ENCODE results near the gene NPNT.
A peak's percentile ranks its signal among the peaks of the same experiment; 100 is the strongest.

Gene NPNT

DNA sequence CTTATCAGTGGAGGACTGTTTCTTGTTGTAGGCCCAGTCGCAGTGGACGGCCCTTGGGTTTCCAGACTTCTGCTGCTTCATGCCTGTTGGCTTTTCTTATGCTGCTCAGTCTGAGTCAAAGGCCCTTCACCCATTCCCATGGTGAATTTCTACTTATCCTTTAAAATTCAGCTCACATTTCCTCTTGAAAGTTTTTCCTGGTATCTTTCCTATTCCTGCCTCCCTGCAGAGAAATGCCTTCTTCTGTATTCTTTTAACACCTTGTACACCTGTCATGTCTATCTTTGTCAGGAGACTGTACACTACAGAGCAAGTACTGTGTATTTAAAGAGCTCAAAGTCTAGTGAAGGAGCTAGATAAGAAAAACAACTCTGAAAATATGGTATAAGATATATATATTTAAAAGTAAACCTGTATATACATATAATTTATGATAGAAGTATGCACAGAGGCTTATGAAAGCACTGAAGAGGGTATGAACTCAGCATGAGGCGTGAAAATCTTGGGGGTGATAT is 22.0 kb downstream of the NPNT start:
- no peak for DNase-seq (ENCODE audit: low read depth)

- no peak for DNase-seq (ENCODE audit: low read depth)
These were observed 26.0 kb downstream of the NPNT start for GRCh38 chr4:105921301-105921700.

DNA sequence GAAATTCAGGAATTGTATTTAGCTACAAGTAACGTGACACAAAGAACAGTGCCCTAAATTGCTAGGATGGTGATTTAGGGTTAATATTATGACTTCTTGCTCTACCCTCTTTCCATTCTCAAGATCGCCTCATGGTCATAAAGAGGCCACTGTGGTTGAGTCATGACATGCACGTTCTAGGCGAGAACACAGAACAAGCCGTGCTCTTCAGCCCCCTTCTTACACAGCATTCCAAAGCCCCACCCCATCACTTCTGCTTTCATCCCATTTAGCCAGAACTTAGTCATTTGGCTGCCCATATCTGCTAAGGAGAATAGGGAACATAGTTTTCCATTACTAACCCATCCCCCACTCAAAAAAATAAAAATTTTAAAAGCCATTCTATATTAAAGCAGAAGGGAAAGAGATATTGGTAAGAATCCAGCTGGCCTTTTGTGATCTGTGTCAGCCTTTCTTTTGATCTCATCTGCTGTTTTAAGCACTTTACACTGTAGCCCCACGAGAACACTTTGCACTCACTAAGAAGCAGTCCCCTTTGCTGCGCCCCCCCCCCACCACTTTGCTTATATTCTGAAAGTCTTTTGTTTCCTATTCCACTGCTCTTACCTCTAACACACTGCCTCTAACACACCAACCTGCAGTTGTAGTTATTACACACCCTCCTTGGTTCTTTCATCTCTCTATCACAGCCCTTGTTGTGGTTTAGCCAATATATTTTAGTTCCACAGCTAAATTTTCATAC is 28.4 kb downstream of the NPNT start:
- no peak for DNase-seq (ENCODE audit: low read depth)

GRCh38 chr4:105924341-105924740 is 29.1 kb downstream of the NPNT start:
- DNase-seq (ENCODE audit: low read depth), result no peak

DNA sequence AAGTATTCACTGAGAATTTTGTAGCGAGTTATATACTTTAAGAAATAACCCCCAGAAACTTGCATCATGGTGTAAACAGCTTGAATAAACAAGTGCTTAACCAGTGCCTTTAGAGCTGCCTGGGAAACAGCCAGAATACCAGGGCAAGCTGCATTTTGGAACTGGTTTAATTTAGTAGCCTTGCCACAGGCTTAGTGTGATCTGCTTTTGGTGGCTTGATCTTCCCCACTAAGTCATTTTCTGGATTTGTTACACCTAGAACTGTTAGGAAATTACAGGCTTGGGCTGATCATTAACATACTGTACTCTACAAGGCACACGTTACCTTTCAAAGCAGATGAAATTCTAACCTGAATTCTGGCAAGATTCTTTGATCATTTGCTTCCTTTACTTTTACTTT is 35.4 kb downstream of the NPNT start:
- DNase-seq (ENCODE audit: low read depth), result no peak

DNA sequence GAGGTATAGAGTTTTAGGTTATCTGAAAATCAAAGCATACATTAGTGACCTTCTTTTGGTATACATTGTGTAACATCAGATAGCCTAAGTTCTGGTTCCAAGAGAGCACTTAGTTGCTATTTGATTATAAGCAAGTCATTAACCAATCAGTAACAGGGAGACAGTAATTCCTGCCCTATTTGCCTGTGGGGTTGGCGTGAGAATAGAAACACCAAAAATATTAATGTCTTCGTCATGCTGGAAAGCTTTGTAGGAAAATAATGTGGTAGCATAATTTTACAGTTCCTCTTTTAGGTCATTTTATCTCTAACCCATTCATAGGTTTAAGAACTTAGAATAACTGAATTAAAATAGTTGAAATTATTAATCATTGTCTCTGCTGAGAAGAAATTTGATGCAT is 37.8 kb downstream of the NPNT start:
- no peak for DNase-seq (ENCODE audit: low read depth)

DNA sequence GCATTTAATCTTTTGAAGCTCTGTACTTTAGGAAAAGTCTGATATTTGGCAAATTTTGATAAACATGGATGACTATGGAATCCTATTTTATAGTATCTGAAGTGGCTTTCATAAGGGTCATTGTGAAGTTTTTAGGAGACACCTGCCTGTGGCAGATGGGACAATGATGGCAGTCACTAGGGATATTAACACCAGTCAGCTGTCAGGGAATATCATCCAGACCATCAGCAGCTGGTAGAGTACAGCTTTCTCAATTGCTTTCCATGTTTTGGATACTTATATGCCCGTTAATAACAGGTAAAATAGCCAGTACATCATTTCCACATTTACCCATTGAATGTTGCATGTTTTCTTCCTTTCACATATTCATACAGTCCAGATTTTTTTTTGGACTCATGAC is 39.1 kb downstream of the NPNT start:
- no peak for DNase-seq (ENCODE audit: low read depth)

DNA sequence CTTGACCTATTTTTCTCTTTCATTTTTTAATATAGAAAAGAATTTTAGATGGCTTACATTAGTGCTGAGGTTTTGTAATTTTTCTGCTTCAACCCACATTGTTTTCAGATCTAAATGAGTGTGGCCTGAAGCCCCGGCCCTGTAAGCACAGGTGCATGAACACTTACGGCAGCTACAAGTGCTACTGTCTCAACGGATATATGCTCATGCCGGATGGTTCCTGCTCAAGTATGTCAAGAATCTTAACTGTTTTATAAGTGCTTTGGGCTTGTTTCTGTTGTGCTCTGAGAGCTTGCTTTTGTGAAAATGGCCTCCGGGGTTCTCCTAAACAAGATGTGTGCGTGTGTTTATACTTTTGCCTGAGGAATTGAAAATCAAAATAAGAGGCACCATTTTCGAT is 41.6 kb downstream of the NPNT start:
- DNase-seq (ENCODE audit: low read depth), result no peak

- no peak for DNase-seq (ENCODE audit: low read depth)
These were observed 42.5 kb downstream of the NPNT start for GRCh38 chr4:105937759-105938158.

- no peak for DNase-seq (ENCODE audit: low read depth)
These were observed 48.0 kb downstream of the NPNT start for GRCh38 chr4:105943234-105943633.

- peak; percentile 75 for DNase-seq (ENCODE audit: low read depth)
These were observed 49.3 kb downstream of the NPNT start for GRCh38 chr4:105944540-105944939.

DNA sequence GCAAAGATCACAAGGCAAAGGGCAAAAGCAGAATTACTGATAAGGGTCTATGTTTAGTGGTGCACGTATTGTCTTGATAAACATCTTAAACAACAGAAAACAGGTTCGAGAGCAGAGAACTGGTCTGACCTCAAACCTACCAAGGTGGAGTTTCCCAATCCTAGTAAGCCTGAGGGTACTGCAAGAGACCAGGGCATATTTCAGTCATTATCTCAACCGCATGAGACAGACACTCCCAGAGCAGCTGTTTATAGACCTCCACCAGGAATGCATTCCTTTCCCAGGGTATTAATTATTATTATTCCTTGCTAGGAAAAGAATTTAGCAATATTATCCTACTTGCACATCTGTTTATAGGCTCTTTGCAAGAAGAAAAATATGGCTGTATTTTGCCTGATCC is 51.5 kb downstream of the NPNT start:
- no peak for DNase-seq (ENCODE audit: low read depth)

GRCh38 chr4:105950701-105951100 is 55.4 kb downstream of the NPNT start:
- DNase-seq (ENCODE audit: low read depth), result no peak

DNA sequence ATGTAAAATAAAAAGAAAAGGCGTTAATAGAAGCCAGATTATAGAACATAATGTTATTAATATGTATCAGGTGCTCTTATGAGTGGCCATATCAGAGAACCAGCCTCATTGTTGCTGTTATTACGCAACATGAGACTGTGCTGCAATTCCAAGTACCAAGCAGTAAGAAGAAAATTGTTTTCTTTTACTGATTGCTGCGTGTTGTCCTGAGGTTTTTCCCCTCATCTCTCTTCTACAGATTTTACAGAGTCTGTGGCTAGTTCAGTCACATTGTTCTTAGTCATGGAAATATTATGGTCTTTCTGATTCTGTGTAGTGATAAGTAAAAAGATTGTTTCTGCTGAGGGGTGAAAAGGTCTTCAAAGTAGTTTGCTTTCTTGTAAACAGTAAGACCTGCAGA is 55.9 kb downstream of the NPNT start:
- DNase-seq (ENCODE audit: low read depth), result peak; percentile 72

DNA sequence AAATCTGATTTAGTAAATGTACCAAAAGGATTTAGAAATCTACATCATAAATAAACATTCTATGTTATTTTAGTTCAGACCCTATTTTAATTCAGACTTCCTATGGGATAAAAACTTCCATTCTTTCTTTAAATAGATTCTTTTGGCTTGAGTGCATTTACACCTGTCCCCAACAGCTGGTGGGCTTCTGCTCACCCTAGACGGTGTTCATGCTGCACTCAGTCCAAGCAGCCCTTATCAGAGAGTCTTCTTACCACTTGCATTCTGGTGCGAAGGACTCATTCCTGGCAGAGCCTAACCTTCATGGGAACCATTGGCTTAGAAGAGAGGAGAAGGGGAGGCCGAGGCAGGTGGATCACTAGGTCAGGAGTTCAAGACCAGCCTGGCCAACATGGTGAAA is 57.3 kb downstream of the NPNT start:
- no peak for DNase-seq (ENCODE audit: low read depth)

DNA sequence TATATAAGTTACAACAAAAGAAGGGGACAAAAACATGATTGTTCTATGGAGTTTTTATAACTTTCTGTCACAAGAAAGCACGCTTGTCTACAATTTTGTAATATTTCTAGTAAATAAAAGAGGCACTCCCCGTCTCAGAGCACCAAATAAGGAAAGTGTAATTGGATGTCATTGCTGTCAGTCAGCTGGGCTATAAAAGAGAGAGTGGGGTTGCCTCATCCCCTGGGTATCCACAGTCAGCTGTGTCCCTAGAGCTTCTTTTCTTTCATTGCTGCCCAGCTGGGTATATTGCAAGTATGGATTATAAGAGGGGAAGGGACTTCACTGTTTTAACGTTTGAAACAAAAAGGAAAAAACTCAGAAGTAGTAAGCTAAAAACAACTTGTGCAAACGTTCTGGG is 61.3 kb downstream of the NPNT start:
- DNase-seq (ENCODE audit: low read depth), result no peak

DNA sequence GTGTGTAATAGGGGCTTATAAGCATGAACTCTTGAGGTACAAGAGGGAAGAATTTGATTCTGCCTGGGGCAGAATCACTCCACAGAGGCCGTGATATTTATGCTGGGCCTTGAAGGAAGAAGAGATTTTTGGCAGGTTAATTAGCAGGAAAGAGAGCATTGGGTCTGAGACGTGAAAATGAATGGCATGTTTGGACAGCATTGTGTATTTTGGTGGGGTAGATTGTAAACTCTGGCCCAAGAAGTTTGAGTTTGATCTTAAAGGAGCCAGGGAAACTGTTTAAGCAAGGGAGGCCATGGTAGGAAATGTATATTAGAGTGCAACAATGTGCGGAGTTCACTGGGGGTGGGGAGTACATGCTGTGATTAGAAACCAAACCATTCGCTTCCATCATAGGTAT is 62.4 kb downstream of the NPNT start:
- no peak for DNase-seq (ENCODE audit: low read depth)

DNA sequence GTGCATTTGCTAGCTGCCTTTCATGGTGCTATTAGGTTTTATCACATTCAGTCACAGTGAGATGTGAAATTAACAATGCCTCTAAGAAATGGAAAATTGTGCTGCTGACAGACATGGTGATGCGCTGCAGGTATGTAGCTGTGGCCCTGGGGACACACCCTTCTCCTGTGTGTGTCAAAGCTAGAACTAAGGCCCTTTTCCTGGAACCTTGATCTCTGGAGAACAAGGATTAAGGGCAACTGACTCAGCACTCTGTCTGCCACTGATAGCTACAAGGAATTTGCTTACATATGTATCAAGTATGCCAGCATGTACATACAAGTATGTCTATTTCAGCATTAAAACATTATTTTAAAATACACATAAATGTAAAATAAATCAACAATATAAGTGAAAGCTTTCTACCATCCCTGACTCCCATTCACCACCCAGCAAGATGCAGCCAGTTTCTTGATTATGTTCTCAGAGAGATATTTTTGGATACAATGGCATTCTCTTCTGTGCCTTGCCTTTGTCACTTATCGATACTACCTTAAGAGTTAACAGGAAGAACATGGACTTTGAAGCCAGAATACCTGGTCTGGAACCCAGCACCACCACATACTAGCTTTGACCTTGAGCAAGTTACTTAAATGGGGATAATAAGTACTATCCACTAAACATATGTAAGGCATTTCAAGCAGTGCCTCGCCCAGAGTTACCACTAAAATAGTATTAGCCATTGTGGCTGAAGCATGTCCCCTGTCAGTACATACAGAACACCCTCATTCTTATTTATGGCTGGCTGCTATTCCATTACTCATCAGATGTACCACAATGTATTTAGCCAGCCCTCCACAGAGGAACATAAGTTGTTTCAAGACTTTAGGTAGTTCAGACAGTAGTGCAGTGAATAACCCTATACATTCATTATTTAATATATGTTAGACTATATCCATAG is 68.5 kb downstream of the NPNT start:
- DNase-seq (ENCODE audit: low read depth), result peak; percentile 29

GRCh38 chr4:105965183-105965800 is 70.0 kb downstream of the NPNT start:
- DNase-seq (ENCODE audit: low read depth), result no peak

GRCh38 chr4:105966051-105966450 is 70.8 kb downstream of the NPNT start:
- DNase-seq (ENCODE audit: low read depth), result peak; percentile 79

GRCh38 chr4:105967058-105967658 is 71.9 kb downstream of the NPNT start:
- no peak for DNase-seq (ENCODE audit: low read depth)

- DNase-seq (ENCODE audit: low read depth), result no peak
These were observed 74.3 kb downstream of the NPNT start for GRCh38 chr4:105969575-105969974.

Data from iris pigment epithelial cell (primary cell).